Mesothelial cell of epicardium (in vitro differentiated cells): ENCODE data around the gene DNAH10. TPM values are rescaled to one million over a fixed set of nuclear protein-coding genes. Genes with fewer than 3 reads are reported as not detected.

Experiments
- DNase-seq, 2 experiments: peaks; one replicate each; pipeline ENCODE4 v3.0.0; 2021; ENCODE audit warnings: low spot score in 2 of 2; ENCODE audit not compliant: unreplicated experiment in 2 of 2
- H3K27ac Mint-ChIP-seq: 2 replicates; pipeline ENCODE4 v1.8.0; 2021; ENCODE audit warnings: mixed read lengths
- H3K27me3 Mint-ChIP-seq: 2 replicates; pipeline ENCODE4 v1.8.0; 2021; ENCODE audit warnings: low read depth, mixed read lengths
- H3K36me3 Mint-ChIP-seq: 2 replicates; pipeline ENCODE4 v1.8.0; 2021; ENCODE audit warnings: mixed read lengths
- H3K4me1 Mint-ChIP-seq: 2 replicates; pipeline ENCODE4 v1.8.0; 2021; ENCODE audit warnings: mixed read lengths
- H3K4me3 Mint-ChIP-seq: 2 replicates; pipeline ENCODE4 v1.8.0; 2021; ENCODE audit warnings: mild to moderate bottlenecking, moderate library complexity, mixed read lengths
- H3K9me3 Mint-ChIP-seq: 2 replicates; pipeline ENCODE4 v1.8.0; 2021; ENCODE audit warnings: mixed read lengths
- CTCF ChIP-seq: fragments of 200-600 bp; sonication (generic); IDR thresholded peaks from one replicate; pipeline ENCODE4 v1.5.0; 2021; ENCODE audit warnings: antibody characterized with exemption; ENCODE audit not compliant: unreplicated experiment
- total RNA-seq: library from RNA; stranded (reverse); gene quantifications from 3 replicates; pipeline ENCODE4 v1.2.1, GENCODE V29; 2021

Gene DNAH10
- total RNA-seq, 1 donor from 2014 or later: 2.7 TPM

GRCh38 chr12:123794027-123794426 is 31.9 kb downstream of the DNAH10 start:
- Mint-ChIP-seq H3K4me3 (no peak overlapping the region), H3K27me3 (peaks cover under 1% of the 10 kb centered on the region), H3K27ac (no peak overlapping the region), H3K4me1 (no peaks in the 10 kb centered on the region), H3K9me3 (peaks cover 12% of the 10 kb centered on the region), H3K36me3 (no peaks in the 10 kb centered on the region)
- no peak for TF ChIP-seq CTCF
- no peak for DNase-seq

- no peaks in the 10 kb centered on the region for H3K9me3 Mint-ChIP-seq
- H3K4me1 Mint-ChIP-seq: no peaks in the 10 kb centered on the region
- peaks cover 20% of the 10 kb centered on the region for H3K27me3 Mint-ChIP-seq
- DNase-seq: no peak
- TF ChIP-seq CTCF: no peak
- H3K27ac Mint-ChIP-seq: no peak overlapping the region
- no peaks in the 10 kb centered on the region for H3K36me3 Mint-ChIP-seq
- H3K4me3 Mint-ChIP-seq: no peak overlapping the region
Measured at GRCh38 chr12:123798518-123798917, 36.4 kb downstream of the DNAH10 start.

GRCh38 chr12:123799227-123799626 is 37.1 kb downstream of the DNAH10 start:
- Mint-ChIP-seq H3K27me3 (peaks cover 20% of the 10 kb centered on the region), H3K4me3 (no peak overlapping the region), H3K4me1 (no peaks in the 10 kb centered on the region), H3K36me3 (no peaks in the 10 kb centered on the region), H3K9me3 (no peaks in the 10 kb centered on the region), H3K27ac (no peak overlapping the region)
- TF ChIP-seq CTCF: no peak
- DNase-seq: no peak

GRCh38 chr12:123801573-123802178 is 39.6 kb downstream of the DNAH10 start:
- Mint-ChIP-seq H3K4me3 (no peak overlapping the region), H3K4me1 (no peaks in the 10 kb centered on the region), H3K36me3 (no peaks in the 10 kb centered on the region), H3K27ac (no peak overlapping the region), H3K27me3 (peaks cover 20% of the 10 kb centered on the region), H3K9me3 (no peaks in the 10 kb centered on the region)
- DNase-seq: no peak
- TF ChIP-seq CTCF: peak; percentile 50

- H3K9me3 Mint-ChIP-seq: no peaks in the 10 kb centered on the region
- H3K4me1 Mint-ChIP-seq: peaks cover 5% of the 10 kb centered on the region
- H3K27ac Mint-ChIP-seq: no peak overlapping the region
- DNase-seq: no peak
- H3K4me3 Mint-ChIP-seq: no peak overlapping the region
- no peaks in the 10 kb centered on the region for H3K36me3 Mint-ChIP-seq
- TF ChIP-seq CTCF: no peak
- peaks cover 32% of the 10 kb centered on the region for H3K27me3 Mint-ChIP-seq
Measured at GRCh38 chr12:123805173-123805572, 43.1 kb downstream of the DNAH10 start.

GRCh38 chr12:123807002-123807401 is 44.9 kb downstream of the DNAH10 start:
- H3K4me1 Mint-ChIP-seq: peaks cover 5% of the 10 kb centered on the region
- no peak for TF ChIP-seq CTCF
- no peak overlapping the region for H3K27ac Mint-ChIP-seq
- H3K27me3 Mint-ChIP-seq: peaks cover 27% of the 10 kb centered on the region
- H3K9me3 Mint-ChIP-seq: no peaks in the 10 kb centered on the region
- H3K4me3 Mint-ChIP-seq: no peak overlapping the region
- no peaks in the 10 kb centered on the region for H3K36me3 Mint-ChIP-seq
- no peak for DNase-seq
